Measurements from ENCODE around the gene FHOD1.

GRCh38 chr16:67230809-67231660 is 16.2 kb downstream of the FHOD1 start:
- no peak for TF ChIP-seq POLR2AphosphoS5 (IDR thresholded peaks at IDR 0.05)
- TF ChIP-seq CTCF (IDR thresholded peaks at IDR 0.05), result no peak
- TF ChIP-seq POLR2A (IDR thresholded peaks at IDR 0.05), result no peak
- no peak for TF ChIP-seq EP300 (IDR thresholded peaks at IDR 0.05)

Data from gastroesophageal sphincter (tissue), 3 donors.